OCI-LY1 (cell line): ENCODE measurements around the gene TMTC3.

Source experiments
- H2AFZ ChIP-seq: fragments of 200-600 bp; sonication (generic), shearing (Covaris generic); 2 replicates; pipeline ENCODE4 v1.6.0; 2014; ENCODE audit warnings: antibody characterized with exemption, mild to moderate bottlenecking, low read length
- H3F3A ChIP-seq: fragments of 200-600 bp; sonication (generic), shearing (Covaris generic); 2 replicates; pipeline ENCODE4 v1.6.0; 2014; ENCODE audit warnings: mild to moderate bottlenecking, antibody characterized with exemption, low read length, moderate library complexity; ENCODE audit not compliant: insufficient read depth
- H3K27ac ChIP-seq: fragments of 200-600 bp; sonication (generic); 2 replicates; pipeline ENCODE4 v1.5.1; 2014; ENCODE audit warnings: low read length, mixed run types, mild to moderate bottlenecking, low read depth; ENCODE audit not compliant: poor library complexity, severe bottlenecking
- H3K27me3 ChIP-seq: fragments of 200-600 bp; sonication (generic); 2 replicates; pipeline ENCODE4 v1.6.0; 2014; ENCODE audit warnings: antibody characterized with exemption, mild to moderate bottlenecking, low read length, moderate library complexity; ENCODE audit not compliant: insufficient read depth
- H3K36me3 ChIP-seq: fragments of 200-600 bp; sonication (generic); 2 replicates; pipeline ENCODE4 v1.6.1; 2014; ENCODE audit warnings: mild to moderate bottlenecking, antibody characterized with exemption, low read length, moderate library complexity, mixed read lengths; ENCODE audit not compliant: insufficient read depth
- H3K4me1 ChIP-seq: fragments of 200-600 bp; sonication (generic); 2 replicates; pipeline ENCODE4 v1.5.1; 2014; ENCODE audit warnings: mild to moderate bottlenecking, low read length, moderate library complexity; ENCODE audit not compliant: insufficient read depth, severe bottlenecking
- H3K4me2 ChIP-seq: fragments of 200-600 bp; sonication (generic), shearing (Covaris generic); 2 replicates; pipeline ENCODE4 v1.6.1; 2014; ENCODE audit warnings: low read length
- H3K4me3 ChIP-seq: fragments of 200-600 bp; sonication (generic); 2 replicates; pipeline ENCODE4 v1.5.1; 2014; ENCODE audit warnings: low read length, low read depth, mild to moderate bottlenecking, mixed read lengths; ENCODE audit not compliant: poor library complexity, severe bottlenecking
- H3K79me2 ChIP-seq: fragments of 200-600 bp; shearing (Covaris generic); 2 replicates; pipeline ENCODE4 v1.6.1; 2016; ENCODE audit warnings: mixed run types, low read length, mixed read lengths; ENCODE audit not compliant: insufficient read depth
- H3K9ac ChIP-seq: fragments of 200-600 bp; sonication (generic), shearing (Covaris generic); 2 replicates; pipeline ENCODE4 v1.6.1; 2014; ENCODE audit warnings: mild to moderate bottlenecking, low read length, mixed read lengths
- H3K9me2 ChIP-seq: fragments of 200-600 bp; sonication (generic), shearing (Covaris generic); 2 replicates; pipeline ENCODE4 v1.6.1; 2014; ENCODE audit warnings: low read depth, mild to moderate bottlenecking, low read length, mixed read lengths
- H3K9me3 ChIP-seq: fragments of 200-600 bp; shearing (Covaris generic); 2 replicates; pipeline ENCODE4 v1.6.1; 2014; ENCODE audit warnings: low read length, mixed read lengths
- H4K20me1 ChIP-seq: fragments of 200-600 bp; sonication (generic), shearing (Covaris generic); 2 replicates; pipeline ENCODE4 v1.6.0; 2016; ENCODE audit warnings: mild to moderate bottlenecking, low read length; ENCODE audit not compliant: insufficient read depth
- CTCF ChIP-seq: fragments of 200-600 bp; sonication (generic), shearing (Covaris generic); IDR thresholded peaks from 2 replicates; pipeline ENCODE4 v1.5.1; 2017; ENCODE audit warnings: mild to moderate bottlenecking, antibody characterized with exemption, low read length, moderate library complexity, mixed read lengths
- EZH2 ChIP-seq: fragments of 200-600 bp; sonication (generic), shearing (Covaris generic); IDR thresholded peaks from 2 replicates; pipeline ENCODE4 v1.8.0; 2017; ENCODE audit warnings: borderline replicate concordance, mixed run types, mild to moderate bottlenecking, antibody characterized with exemption, low read length, moderate library complexity, mixed read lengths

The TMTC3 gene

GRCh38 chr12:88247241-88247643 is 105.1 kb downstream of the TMTC3 start:
- Histone ChIP-seq H3K4me1 (no peaks in the 10 kb centered on the region), H3F3A (no peaks in the 10 kb centered on the region), H3K36me3 (no peaks in the 10 kb centered on the region), H3K9me2 (no peaks in the 10 kb centered on the region), H3K4me3 (no peak overlapping the region), H3K4me2 (no peak overlapping the region), H3K79me2 (no peaks in the 10 kb centered on the region), H3K9ac (no peak overlapping the region), H3K9me3 (no peaks in the 10 kb centered on the region), H3K27ac (no peak overlapping the region), H2AFZ (no peak overlapping the region), H3K27me3 (no peaks in the 10 kb centered on the region), H4K20me1 (no peaks in the 10 kb centered on the region)
- TF ChIP-seq EZH2, result no peak
- TF ChIP-seq CTCF, result no peak

GRCh38 chr12:88248606-88249005 is 106.5 kb downstream of the TMTC3 start:
- H3K4me2 ChIP-seq, result no peak overlapping the region
- no peaks in the 10 kb centered on the region for H3K4me1 ChIP-seq
- H3K9me2 ChIP-seq, result no peaks in the 10 kb centered on the region
- no peak overlapping the region for H3K4me3 ChIP-seq
- no peak for TF ChIP-seq CTCF
- no peaks in the 10 kb centered on the region for H3K9me3 ChIP-seq
- no peaks in the 10 kb centered on the region for H3K27me3 ChIP-seq
- no peaks in the 10 kb centered on the region for H3K79me2 ChIP-seq
- no peaks in the 10 kb centered on the region for H3K36me3 ChIP-seq
- H3F3A ChIP-seq, result no peaks in the 10 kb centered on the region
- no peak overlapping the region for H3K27ac ChIP-seq
- no peak overlapping the region for H2AFZ ChIP-seq
- H4K20me1 ChIP-seq, result no peaks in the 10 kb centered on the region
- H3K9ac ChIP-seq, result no peak overlapping the region
